DMS53 treated with DMSO at 0.1 percent for 48 hours (cell line): Measurements from ENCODE around the gene ANKRD18A.

Experiments
- DNase-seq: peaks from one replicate; lab custom pipeline; 2025; ENCODE audit not compliant: unreplicated experiment; lab: John Stamatoyannopoulos, UW

The ANKRD18A gene

DNA sequence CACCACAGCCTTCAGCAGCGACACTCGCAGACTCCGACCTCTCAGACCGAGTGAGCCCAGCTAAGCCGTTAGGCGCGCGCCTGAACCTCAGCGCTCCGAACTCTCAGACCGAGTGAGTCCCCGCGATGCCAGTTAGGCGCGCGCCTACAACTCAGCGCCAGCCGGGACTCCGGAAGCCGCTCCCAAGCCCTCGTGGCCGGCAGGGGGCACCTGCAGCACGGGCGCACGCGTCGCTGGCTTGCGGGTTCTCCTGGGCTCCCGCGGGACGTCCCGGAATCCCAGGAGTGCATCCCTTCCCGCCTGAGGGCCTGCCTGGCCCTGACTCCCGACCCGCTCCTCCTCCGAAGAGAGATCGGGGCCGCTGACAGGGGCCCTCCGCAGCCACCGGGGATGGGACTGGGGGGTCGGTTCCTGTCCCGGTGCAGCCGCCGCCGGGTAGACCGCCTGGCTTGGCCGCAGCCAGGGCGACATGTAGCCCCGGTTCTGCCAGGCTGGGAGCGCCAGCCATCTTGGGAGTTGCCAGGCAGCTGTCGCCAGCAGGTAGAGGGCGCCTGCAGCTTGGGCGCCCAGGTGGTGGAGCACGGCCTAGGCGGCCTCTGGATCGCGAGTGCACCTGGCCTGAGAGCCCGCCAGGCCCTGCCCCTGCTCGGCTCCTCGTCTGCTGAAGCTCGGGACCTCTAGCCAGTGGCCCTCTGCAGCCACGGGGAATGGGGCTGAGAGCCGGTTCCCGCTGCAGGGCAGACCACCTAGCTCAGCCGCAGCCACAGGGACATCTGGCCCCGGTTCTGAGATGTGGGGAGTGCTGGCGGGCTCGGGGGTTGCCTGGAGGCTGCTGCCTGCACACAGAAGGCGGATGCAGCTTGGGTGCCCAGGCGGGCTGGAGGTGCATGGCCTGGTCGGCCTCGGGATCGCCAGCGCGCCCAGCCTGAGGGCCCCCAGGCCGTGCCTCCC is at the start of gene ANKRD18A:
Gene ANKRD18A (minus strand): TSS at position 114 of the 951 bp plus-strand sequence. CDS start 311 bp downstream, outside the sequence.
- peak; percentile 78 for DNase-seq

DNA sequence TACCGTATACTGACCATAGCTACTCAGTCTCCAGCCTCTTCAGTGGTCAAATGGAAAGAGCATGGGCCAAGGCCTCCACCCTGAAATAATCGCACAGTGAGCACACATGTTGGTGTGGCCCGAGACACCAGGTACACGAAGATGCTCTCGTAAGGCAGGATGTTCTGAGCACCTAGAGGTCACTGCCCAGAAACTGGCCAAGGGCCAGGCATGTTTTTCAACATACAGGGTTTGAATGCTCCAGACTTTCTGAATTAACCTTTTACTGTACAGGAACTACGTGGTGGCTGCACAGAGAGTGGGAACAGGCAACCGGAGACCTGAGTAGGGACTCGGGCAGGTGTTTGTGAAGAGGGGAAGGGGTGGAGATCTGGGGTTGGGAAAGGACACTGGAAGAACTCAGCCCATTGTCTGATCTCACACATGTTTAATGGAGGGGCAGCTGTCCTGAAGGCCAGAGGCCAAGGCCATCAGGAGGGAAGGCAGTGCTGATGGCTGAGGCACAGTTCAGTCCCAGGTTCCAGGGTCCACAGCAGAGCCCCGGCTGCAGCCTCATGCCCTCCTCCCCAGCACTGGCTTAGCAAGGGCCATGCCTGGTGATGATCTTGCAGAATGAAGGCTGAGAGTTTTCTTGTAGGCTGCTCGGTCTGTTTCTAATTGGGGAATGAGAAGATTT is 48.5 kb upstream of the ANKRD18A start:
- DNase-seq = no peak

DNA sequence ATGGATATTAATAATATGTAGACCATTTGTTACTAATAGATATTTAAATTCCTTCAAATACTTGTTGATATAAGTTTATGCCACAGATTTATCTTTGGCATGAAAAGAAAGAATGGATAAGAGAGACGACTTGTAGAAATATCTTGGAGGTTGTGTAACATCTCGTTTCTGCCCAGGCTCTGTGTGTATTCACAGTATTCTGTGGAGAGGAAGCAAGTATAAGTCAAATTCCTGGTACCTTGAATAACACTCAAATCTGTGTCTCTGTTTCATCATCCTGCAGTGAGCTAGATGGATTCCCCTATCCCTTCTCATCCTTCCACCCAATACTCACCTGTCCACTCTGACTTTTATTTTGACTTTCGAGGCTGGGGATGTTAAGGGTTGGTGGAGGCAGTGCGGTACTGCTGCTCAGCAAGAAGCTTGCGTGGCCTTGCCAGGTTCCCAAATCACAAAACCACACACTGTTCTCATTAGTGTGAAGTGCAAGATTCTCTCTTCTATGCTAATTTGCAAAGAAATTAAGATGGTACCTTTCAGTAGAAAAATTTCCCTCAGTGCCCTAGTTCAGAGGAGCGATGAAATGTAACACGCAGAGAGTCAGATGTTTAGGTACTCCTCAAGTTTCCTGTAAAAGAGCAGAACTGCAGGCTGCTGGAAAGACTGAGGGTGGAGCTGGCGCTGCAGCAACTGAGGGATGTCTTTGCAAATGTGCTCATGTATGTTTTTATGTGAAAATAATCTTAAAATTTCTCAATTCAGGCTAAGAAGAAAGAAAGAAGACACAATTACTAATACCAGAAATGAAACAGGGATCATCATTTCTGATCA is 42.6 kb upstream of the ANKRD18A start:
- no peak for DNase-seq

- DNase-seq = no peak
These were observed 39.1 kb upstream of the ANKRD18A start for GRCh38 chr9:38659538-38659937.

- no peak for DNase-seq
These were observed 36.5 kb upstream of the ANKRD18A start for GRCh38 chr9:38656896-38657295.

GRCh38 chr9:38652486-38652885 is 32.1 kb upstream of the ANKRD18A start:
- DNase-seq = no peak

DNA sequence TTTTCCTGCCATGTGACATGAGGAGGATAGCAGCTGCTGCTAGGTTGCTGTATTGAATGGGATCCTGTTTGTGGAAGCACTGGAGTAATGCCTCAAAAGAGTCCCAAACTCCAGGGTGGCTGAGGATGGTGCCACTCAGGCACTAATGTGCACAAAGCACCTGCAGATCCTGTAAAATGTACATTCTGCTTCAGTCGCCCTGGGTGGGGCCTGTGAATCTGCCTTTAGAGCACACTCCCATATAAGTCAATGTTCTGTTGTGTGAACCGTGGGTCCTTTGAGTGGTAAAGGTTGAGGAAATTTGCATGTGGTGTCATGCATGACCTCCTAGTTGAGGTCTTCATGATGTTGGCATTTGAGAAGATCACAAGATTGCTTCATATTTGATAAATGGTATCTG is 31.6 kb upstream of the ANKRD18A start:
- DNase-seq = no peak

DNA sequence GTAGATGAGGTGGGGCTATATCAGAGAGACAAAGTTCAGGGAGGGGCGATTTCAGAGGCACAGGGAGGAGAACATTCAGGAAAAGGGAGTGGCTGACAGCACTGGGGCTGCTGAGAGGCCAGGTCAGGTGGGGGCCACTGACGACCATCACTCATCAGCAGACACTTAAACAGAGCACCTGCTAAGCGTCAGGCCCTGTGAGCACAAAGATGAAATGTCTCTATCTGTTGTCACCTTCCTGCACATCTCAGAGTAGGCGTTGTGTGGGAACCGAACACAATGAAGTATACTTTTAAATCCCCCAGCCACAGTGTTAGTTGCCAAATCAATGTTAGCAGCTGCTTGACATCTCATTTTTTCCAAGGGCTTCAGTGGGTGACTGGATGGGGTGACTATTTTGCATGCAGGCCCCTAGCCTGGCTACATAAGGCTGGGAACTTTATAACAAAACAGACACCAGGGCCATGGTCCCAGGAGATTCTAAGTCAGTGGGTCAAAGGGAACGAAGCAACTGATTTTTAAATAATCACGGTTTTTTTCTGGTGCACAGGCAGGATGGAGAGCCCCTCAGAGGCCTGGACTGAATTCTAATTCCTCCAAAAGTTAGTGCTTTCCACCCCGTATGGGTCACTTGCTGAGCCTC is 31.1 kb upstream of the ANKRD18A start:
- no peak for DNase-seq

- no peak for DNase-seq
These were observed 30.2 kb upstream of the ANKRD18A start for GRCh38 chr9:38650564-38650963.

GRCh38 chr9:38649731-38650363 is 29.5 kb upstream of the ANKRD18A start:
- no peak for DNase-seq

GRCh38 chr9:38644601-38645000 is 24.2 kb upstream of the ANKRD18A start:
- DNase-seq = no peak

DNA sequence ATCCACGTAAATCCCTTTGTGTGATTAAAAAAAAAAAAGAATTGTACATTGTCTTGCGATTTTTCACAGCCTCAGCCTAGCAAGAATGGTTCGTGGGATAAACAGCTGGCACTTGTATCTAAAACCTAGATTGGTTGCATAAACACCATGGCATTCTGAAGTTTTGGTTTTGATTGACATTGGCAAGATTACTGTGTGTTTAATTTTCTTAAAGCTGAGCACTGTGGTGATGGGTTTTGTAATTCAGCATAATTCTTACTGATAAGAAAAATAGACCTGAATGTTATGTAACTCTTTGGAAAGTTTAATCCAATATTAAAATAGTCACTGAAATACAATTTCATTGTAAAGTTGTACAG is 23.4 kb upstream of the ANKRD18A start:
- DNase-seq = no peak

GRCh38 chr9:38642951-38643814 is 22.8 kb upstream of the ANKRD18A start:
- no peak for DNase-seq

DNA sequence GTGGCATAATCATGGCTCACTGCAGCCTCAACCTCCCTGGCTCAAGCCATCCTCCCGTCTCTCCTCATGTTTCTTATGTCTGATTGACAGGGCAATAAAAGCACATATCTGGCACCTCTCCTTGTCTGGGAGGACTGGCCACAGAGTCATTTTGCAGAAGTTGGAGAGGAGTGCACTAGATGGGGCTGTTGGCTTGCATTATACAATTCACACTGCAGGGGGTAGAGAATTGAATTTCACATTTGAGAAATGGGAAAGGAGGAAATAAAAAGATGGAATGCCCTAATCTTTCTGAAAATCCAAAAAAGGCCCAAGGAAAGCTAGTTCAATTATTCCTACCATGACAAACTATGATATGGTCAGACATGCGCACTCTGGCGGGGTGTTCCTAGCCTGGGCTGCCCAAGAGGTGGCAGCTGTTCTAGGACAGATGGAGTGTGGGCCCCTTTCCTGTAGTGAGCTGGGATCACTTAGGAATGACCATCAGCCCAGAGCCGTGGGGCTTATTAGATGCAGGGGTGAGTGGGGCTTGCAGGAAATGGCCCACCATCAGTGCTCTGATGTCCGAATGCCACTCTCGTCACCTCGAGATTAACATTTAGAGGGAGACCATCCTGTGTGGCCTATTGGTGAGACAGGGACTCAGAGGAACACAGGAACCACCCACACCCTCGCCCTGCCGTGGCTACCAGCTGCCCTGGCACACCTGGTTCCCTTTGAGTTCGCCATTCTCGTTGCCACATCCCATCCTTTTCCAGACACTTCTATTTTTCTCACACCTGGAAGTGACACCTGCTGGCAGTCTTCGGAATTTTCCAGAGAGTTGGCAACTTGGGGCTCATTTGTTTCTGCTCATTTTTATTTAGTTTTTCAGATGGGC is 21.8 kb upstream of the ANKRD18A start:
- DNase-seq = peak; percentile 11

- no peak for DNase-seq
These were observed 20.7 kb upstream of the ANKRD18A start for GRCh38 chr9:38641142-38641541.

DNA sequence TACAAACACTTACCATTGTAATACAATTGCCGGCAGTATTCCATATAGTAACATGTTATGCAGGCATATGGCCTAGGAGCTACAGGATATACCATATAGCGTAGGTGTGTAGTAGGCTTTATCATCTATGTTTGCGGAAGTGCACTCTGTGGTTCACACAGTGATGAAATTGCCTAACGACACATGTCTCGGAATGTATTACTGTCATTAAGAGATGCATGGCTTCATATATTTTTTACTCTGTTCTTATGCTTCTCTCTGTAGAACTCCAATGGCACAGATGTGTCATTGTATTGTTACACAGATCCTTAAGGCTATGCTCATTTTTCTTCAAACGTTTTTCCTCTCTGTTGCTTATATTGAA is 19.2 kb upstream of the ANKRD18A start:
- no peak for DNase-seq

GRCh38 chr9:38638881-38639576 is 18.6 kb upstream of the ANKRD18A start:
- no peak for DNase-seq

DNA sequence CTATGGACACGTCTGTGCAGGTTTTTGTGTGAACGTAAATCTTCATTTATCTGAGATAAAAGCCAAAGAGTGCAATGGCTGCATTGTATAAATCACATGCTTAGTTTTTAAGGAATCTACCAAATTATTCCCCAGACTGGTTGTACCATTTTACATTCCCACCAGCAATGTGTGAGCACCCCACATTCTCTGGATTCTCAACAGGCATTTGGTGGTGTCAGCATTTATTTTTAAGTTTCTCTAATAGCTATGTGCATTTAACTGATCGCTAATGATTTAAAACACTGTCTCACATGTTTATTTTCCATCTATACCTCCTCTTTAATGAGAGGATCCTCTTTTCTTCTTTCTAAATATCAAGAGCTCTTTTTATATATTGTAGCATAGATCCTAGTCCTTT is 13.9 kb upstream of the ANKRD18A start:
- DNase-seq = no peak
